OCI-LY1 (cell line): ENCODE measurements around the gene PRTN3.

Source experiments
- CTCF ChIP-seq: fragments of 200-600 bp; sonication (generic), shearing (Covaris generic); IDR thresholded peaks from 2 replicates; pipeline ENCODE4 v1.5.1; 2017; ENCODE audit warnings: mild to moderate bottlenecking, antibody characterized with exemption, low read length, moderate library complexity, mixed read lengths
- EZH2 ChIP-seq: fragments of 200-600 bp; sonication (generic), shearing (Covaris generic); IDR thresholded peaks from 2 replicates; pipeline ENCODE4 v1.8.0; 2017; ENCODE audit warnings: borderline replicate concordance, mixed run types, mild to moderate bottlenecking, antibody characterized with exemption, low read length, moderate library complexity, mixed read lengths

- TF ChIP-seq CTCF (no peak), EZH2 (no peak)
Measured at GRCh38 chr19:882871-883497, 42.2 kb downstream of the PRTN3 start.
